HCT116 (cell line): ENCODE results near the gene CISH. TPM values are rescaled to one million over a fixed set of nuclear protein-coding genes. Genes with fewer than 3 reads are reported as not detected.

ENCODE experiments used
- ATAC-seq: fragments of 200-7000 bp; cut with Tn5 transposase; 2 replicates; pipeline ENCODE4 v1.9.1; 2020; ENCODE audit warnings: mild to moderate bottlenecking, moderate library complexity
- BruUV-seq: library from RNA; stranded (reverse); fragments of 400-500 nt; replicated peaks from 2 replicates; lab custom pipeline; 2021; lab: Mats Ljungman, UMichigan
- CTCF ChIA-PET: fragments of 300-600 bp; sonication (Branson Sonifier 250); formaldehyde crosslinking; loops from one replicate; lab custom pipeline; 2021; ENCODE audit warnings: antibody characterized with exemption; lab: Charles Lee
- POLR2A ChIA-PET: fragments of 300-600, 350-600 bp; sonication (Branson Sonifier 250); formaldehyde crosslinking; loops from one replicate; lab custom pipeline; 2021; ENCODE audit warnings: antibody characterized with exemption; lab: Charles Lee
- RAD21 ChIA-PET, 2 experiments: fragments of 300-600 bp; sonication (Branson Sonifier 250); formaldehyde crosslinking; loops; one replicate each; lab custom pipeline; 2023; ENCODE audit warnings: low total read pairs in 2 of 2; ENCODE audit not compliant: uncharacterized antibody in 2 of 2, unreplicated experiment in 2 of 2, low non-redundant PET in 1 of 2; lab: Charles Lee
- DNase-seq: peaks from one replicate; pipeline ENCODE4 v3.0.0-alpha.2; 2010; ENCODE audit warnings: low read depth, low spot score
- H2AFZ ChIP-seq: fragments of 200-600 bp; shearing (Covaris generic), sonication (generic); 2 replicates; pipeline ENCODE4 v1.6.1; 2017; ENCODE audit warnings: low read depth, mixed run types, mixed read lengths, antibody characterized with exemption, low read length; ENCODE audit not compliant: poor library complexity, severe bottlenecking
- H3K27ac ChIP-seq: 2 replicates; pipeline ENCODE4 v1.5.1; 2012; ENCODE audit warnings: low read depth, low read length
- H3K27me3 ChIP-seq: fragments of 200-600 bp; sonication (generic); 2 replicates; pipeline ENCODE4 v1.6.1; 2016; ENCODE audit warnings: mixed run types, low read length, mixed read lengths; ENCODE audit not compliant: insufficient read depth
- H3K36me3 ChIP-seq, 2 experiments: fragments of 200-500 bp in 1 of 2; fragments of 200-600 bp in 1 of 2; sonication (Bioruptor generic) in 1 of 2; sonication (generic) in 1 of 2; 2 replicates each; pipeline versions ENCODE4 v1.5.1 to v1.6.1; 2014 to 2016; ENCODE audit warnings: low read length in 2 of 2, inconsistent platforms in 1 of 2, mixed read lengths in 1 of 2, mixed run types in 1 of 2; ENCODE audit not compliant: insufficient read depth in 2 of 2, control insufficient read depth in 1 of 2
- H3K4me1 ChIP-seq, 2 experiments: fragments of 200-600 bp in 1 of 2; sonication (generic) in 1 of 2; 2 replicates each; pipeline versions ENCODE4 v1.5.1 to v1.6.1; 2012 to 2017; ENCODE audit warnings: low read length in 2 of 2, inconsistent platforms in 1 of 2, mild to moderate bottlenecking in 1 of 2, mixed read lengths in 1 of 2, mixed run types in 1 of 2, moderate library complexity in 1 of 2; ENCODE audit not compliant: insufficient read depth in 2 of 2, control insufficient read depth in 1 of 2
- H3K4me2 ChIP-seq: fragments of 200-600 bp; sonication (generic); 2 replicates; pipeline ENCODE4 v1.6.1; 2017; ENCODE audit warnings: mixed run types, low read length, mixed read lengths
- H3K4me3 ChIP-seq, 2 experiments: fragments of 200-600 bp in 1 of 2; sonication (generic) in 1 of 2; replicated peaks in 1 of 2; 2 replicates each; pipeline ENCODE4 v1.5.1; 2011 to 2016; ENCODE audit warnings: low read length in 2 of 2, control low read depth in 1 of 2, low read depth in 1 of 2, mild to moderate bottlenecking in 1 of 2, mixed read lengths in 1 of 2, mixed run types in 1 of 2
- H3K79me2 ChIP-seq: fragments of 200-600 bp; sonication (generic); 2 replicates; pipeline ENCODE4 v1.6.1; 2017; ENCODE audit warnings: mild to moderate bottlenecking, mixed run types, low read length, moderate library complexity, mixed read lengths; ENCODE audit not compliant: insufficient read depth
- H3K9ac ChIP-seq: fragments of 200-600 bp; sonication (generic); 2 replicates; pipeline ENCODE4 v1.6.1; 2016; ENCODE audit warnings: low read length, mixed read lengths
- H3K9me2 ChIP-seq: fragments of 200-600 bp; sonication (generic), shearing (Covaris generic); 2 replicates; pipeline ENCODE4 v1.6.1; 2017; ENCODE audit warnings: mixed run types, mild to moderate bottlenecking, moderate library complexity; ENCODE audit not compliant: insufficient read depth
- H3K9me3 ChIP-seq, 2 experiments: fragments of 200-500 bp in 1 of 2; fragments of 200-600 bp in 1 of 2; sonication (Bioruptor generic) in 1 of 2; sonication (generic) in 1 of 2; 2 replicates each; pipeline ENCODE4 v1.6.1; 2014 to 2017; ENCODE audit warnings: low read length in 2 of 2, mixed read lengths in 2 of 2, inconsistent platforms in 1 of 2, low read depth in 1 of 2, mild to moderate bottlenecking in 1 of 2, mixed run types in 1 of 2, moderate library complexity in 1 of 2; ENCODE audit not compliant: control insufficient read depth in 1 of 2, insufficient read depth in 1 of 2
- H4K20me1 ChIP-seq: fragments of 200-600 bp; sonication (generic), shearing (Covaris generic); 2 replicates; pipeline ENCODE4 v1.6.1; 2017; ENCODE audit warnings: mixed run types, mild to moderate bottlenecking, moderate library complexity; ENCODE audit not compliant: insufficient read depth
- POLR2A ChIP-seq: IDR thresholded peaks from 2 replicates; pipeline ENCODE4 v1.7.0; 2011; ENCODE audit warnings: borderline replicate concordance; ENCODE audit not compliant: insufficient read depth, insufficient read length; ENCODE audit errors: extremely low read depth
- SIN3A ChIP-seq: IDR thresholded peaks from 2 replicates; pipeline ENCODE4 v1.6.1; 2012; ENCODE audit warnings: low read depth
- SP1 ChIP-seq: IDR thresholded peaks from 2 replicates; pipeline ENCODE4 v1.6.1; 2012; ENCODE audit warnings: low read depth
- TCF7L2 ChIP-seq: IDR thresholded peaks from 2 replicates; pipeline ENCODE4 v1.7.0; 2011; ENCODE audit warnings: borderline replicate concordance, inconsistent platforms; ENCODE audit not compliant: insufficient read depth, insufficient read length; ENCODE audit errors: extremely low read depth
- YY1 ChIP-seq: IDR thresholded peaks from 2 replicates; pipeline ENCODE4 v1.6.1; 2011; ENCODE audit warnings: low read length, low read depth, moderate library complexity, mild to moderate bottlenecking; ENCODE audit not compliant: insufficient replicate concordance; ENCODE audit errors: extremely low read depth
- ZFX ChIP-seq: fragments of 450-650 bp; IDR thresholded peaks from 2 replicates; pipeline ENCODE4 v1.6.1; 2017
- ZNF274 ChIP-seq: fragments of 200-500 bp; sonication (Bioruptor generic); IDR thresholded peaks from 2 replicates; pipeline ENCODE4 v1.6.1; 2014; ENCODE audit warnings: mild to moderate bottlenecking, low read depth, low read length, inconsistent platforms
- intact Hi-C: fragments of 100-400 bp; cut with micrococcal nuclease; formaldehyde crosslinking; loops from 2 replicates; pipeline ENCODE4 v1.10.0; 2022
- total RNA-seq: library from RNA; stranded (reverse); gene quantifications from one replicate; pipeline ENCODE4 v1.2.1, GENCODE V29; 2021; ENCODE audit not compliant: unreplicated experiment
- TF ChIP-seq, protein P1 (sequence below): IDR thresholded peaks from 2 replicates; pipeline ENCODE4 v1.6.1; 2011; ENCODE audit warnings: mild to moderate bottlenecking, low read length, moderate library complexity; ENCODE audit not compliant: insufficient replicate concordance; ENCODE audit errors: extremely low read depth

CISH gene
- total RNA-seq, 1 experiment from 2014 or later, result 4.5 TPM

- no peak overlapping the region for H3K27ac ChIP-seq
- RAD21 ChIA-PET, result no interaction called here
- no peak for ATAC-seq
- H3K4me2 ChIP-seq, result no peak overlapping the region
- peaks cover 21 to 71% of the 10 kb centered on the region in 2 experiments for H3K4me1 ChIP-seq
- BruUV-seq, result no TSS peak
- H3K9me3 ChIP-seq, result no peaks in the 10 kb centered on the region
- no peak overlapping the region for H3K9ac ChIP-seq
- H3K9me2 ChIP-seq, result no peaks in the 10 kb centered on the region
- no peak overlapping the region for H3K4me3 ChIP-seq
- POLR2A ChIA-PET, result no interaction called here
- H3K27me3 ChIP-seq, result no peaks in the 10 kb centered on the region
- CTCF ChIA-PET, result no interaction called here
- peaks cover 92% of the 10 kb centered on the region for H3K79me2 ChIP-seq
- no peaks in the 10 kb centered on the region; the same call in 1 of the 2 replicates for H4K20me1 ChIP-seq
- intact Hi-C loops, result no loop called here
- TF ChIP-seq ZFX (no peak), TCF7L2 (no peak), POLR2A (no peak), ZNF274 (no peak), YY1 (no peak), SP1 (no peak), SIN3A (no peak)
- TF ChIP-seq, protein P1, sequence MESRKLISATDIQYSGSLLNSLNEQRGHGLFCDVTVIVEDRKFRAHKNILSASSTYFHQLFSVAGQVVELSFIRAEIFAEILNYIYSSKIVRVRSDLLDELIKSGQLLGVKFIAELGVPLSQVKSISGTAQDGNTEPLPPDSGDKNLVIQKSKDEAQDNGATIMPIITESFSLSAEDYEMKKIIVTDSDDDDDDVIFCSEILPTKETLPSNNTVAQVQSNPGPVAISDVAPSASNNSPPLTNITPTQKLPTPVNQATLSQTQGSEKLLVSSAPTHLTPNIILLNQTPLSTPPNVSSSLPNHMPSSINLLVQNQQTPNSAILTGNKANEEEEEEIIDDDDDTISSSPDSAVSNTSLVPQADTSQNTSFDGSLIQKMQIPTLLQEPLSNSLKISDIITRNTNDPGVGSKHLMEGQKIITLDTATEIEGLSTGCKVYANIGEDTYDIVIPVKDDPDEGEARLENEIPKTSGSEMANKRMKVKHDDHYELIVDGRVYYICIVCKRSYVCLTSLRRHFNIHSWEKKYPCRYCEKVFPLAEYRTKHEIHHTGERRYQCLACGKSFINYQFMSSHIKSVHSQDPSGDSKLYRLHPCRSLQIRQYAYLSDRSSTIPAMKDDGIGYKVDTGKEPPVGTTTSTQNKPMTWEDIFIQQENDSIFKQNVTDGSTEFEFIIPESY, result no peak
- no peak overlapping the region for H2AFZ ChIP-seq
- no peak for DNase-seq
- peaks cover 0 to 3% of the 10 kb centered on the region in 2 experiments; a peak in 1 of 4 replicates for H3K36me3 ChIP-seq
Measured at GRCh38 chr3:50633230-50633790, 21.7 kb upstream of the CISH start.
